HCT116 (cell line): Measurements from ENCODE around the gene NBAS. TPM values are rescaled to one million over a fixed set of nuclear protein-coding genes. Genes with fewer than 3 reads are reported as not detected.

ENCODE experiments used
- ATAC-seq: fragments of 200-7000 bp; cut with Tn5 transposase; 2 replicates; pipeline ENCODE4 v1.9.1; 2020; ENCODE audit warnings: mild to moderate bottlenecking, moderate library complexity
- BruUV-seq: library from RNA; stranded (reverse); fragments of 400-500 nt; replicated peaks from 2 replicates; lab custom pipeline; 2021; lab: Mats Ljungman, UMichigan
- CTCF ChIA-PET: fragments of 300-600 bp; sonication (Branson Sonifier 250); formaldehyde crosslinking; loops from one replicate; lab custom pipeline; 2021; ENCODE audit warnings: antibody characterized with exemption; lab: Charles Lee
- POLR2A ChIA-PET: fragments of 300-600, 350-600 bp; sonication (Branson Sonifier 250); formaldehyde crosslinking; loops from one replicate; lab custom pipeline; 2021; ENCODE audit warnings: antibody characterized with exemption; lab: Charles Lee
- RAD21 ChIA-PET, 2 experiments: fragments of 300-600 bp; sonication (Branson Sonifier 250); formaldehyde crosslinking; loops; one replicate each; lab custom pipeline; 2023; ENCODE audit warnings: low total read pairs in 2 of 2; ENCODE audit not compliant: uncharacterized antibody in 2 of 2, unreplicated experiment in 2 of 2, low non-redundant PET in 1 of 2; lab: Charles Lee
- DNase-seq: peaks from one replicate; pipeline ENCODE4 v3.0.0-alpha.2; 2010; ENCODE audit warnings: low read depth, low spot score
- H2AFZ ChIP-seq: fragments of 200-600 bp; shearing (Covaris generic), sonication (generic); 2 replicates; pipeline ENCODE4 v1.6.1; 2017; ENCODE audit warnings: low read depth, mixed run types, mixed read lengths, antibody characterized with exemption, low read length; ENCODE audit not compliant: poor library complexity, severe bottlenecking
- H3K27ac ChIP-seq: 2 replicates; pipeline ENCODE4 v1.5.1; 2012; ENCODE audit warnings: low read depth, low read length
- H3K27me3 ChIP-seq: fragments of 200-600 bp; sonication (generic); 2 replicates; pipeline ENCODE4 v1.6.1; 2016; ENCODE audit warnings: mixed run types, low read length, mixed read lengths; ENCODE audit not compliant: insufficient read depth
- H3K36me3 ChIP-seq, 2 experiments: fragments of 200-500 bp in 1 of 2; fragments of 200-600 bp in 1 of 2; sonication (Bioruptor generic) in 1 of 2; sonication (generic) in 1 of 2; 2 replicates each; pipeline versions ENCODE4 v1.5.1 to v1.6.1; 2014 to 2016; ENCODE audit warnings: low read length in 2 of 2, inconsistent platforms in 1 of 2, mixed read lengths in 1 of 2, mixed run types in 1 of 2; ENCODE audit not compliant: insufficient read depth in 2 of 2, control insufficient read depth in 1 of 2
- H3K4me1 ChIP-seq, 2 experiments: fragments of 200-600 bp in 1 of 2; sonication (generic) in 1 of 2; 2 replicates each; pipeline versions ENCODE4 v1.5.1 to v1.6.1; 2012 to 2017; ENCODE audit warnings: low read length in 2 of 2, inconsistent platforms in 1 of 2, mild to moderate bottlenecking in 1 of 2, mixed read lengths in 1 of 2, mixed run types in 1 of 2, moderate library complexity in 1 of 2; ENCODE audit not compliant: insufficient read depth in 2 of 2, control insufficient read depth in 1 of 2
- H3K4me2 ChIP-seq: fragments of 200-600 bp; sonication (generic); 2 replicates; pipeline ENCODE4 v1.6.1; 2017; ENCODE audit warnings: mixed run types, low read length, mixed read lengths
- H3K4me3 ChIP-seq, 2 experiments: fragments of 200-600 bp in 1 of 2; sonication (generic) in 1 of 2; replicated peaks in 1 of 2; 2 replicates each; pipeline ENCODE4 v1.5.1; 2011 to 2016; ENCODE audit warnings: low read length in 2 of 2, control low read depth in 1 of 2, low read depth in 1 of 2, mild to moderate bottlenecking in 1 of 2, mixed read lengths in 1 of 2, mixed run types in 1 of 2
- H3K79me2 ChIP-seq: fragments of 200-600 bp; sonication (generic); 2 replicates; pipeline ENCODE4 v1.6.1; 2017; ENCODE audit warnings: mild to moderate bottlenecking, mixed run types, low read length, moderate library complexity, mixed read lengths; ENCODE audit not compliant: insufficient read depth
- H3K9ac ChIP-seq: fragments of 200-600 bp; sonication (generic); 2 replicates; pipeline ENCODE4 v1.6.1; 2016; ENCODE audit warnings: low read length, mixed read lengths
- H3K9me2 ChIP-seq: fragments of 200-600 bp; sonication (generic), shearing (Covaris generic); 2 replicates; pipeline ENCODE4 v1.6.1; 2017; ENCODE audit warnings: mixed run types, mild to moderate bottlenecking, moderate library complexity; ENCODE audit not compliant: insufficient read depth
- H3K9me3 ChIP-seq, 2 experiments: fragments of 200-500 bp in 1 of 2; fragments of 200-600 bp in 1 of 2; sonication (Bioruptor generic) in 1 of 2; sonication (generic) in 1 of 2; 2 replicates each; pipeline ENCODE4 v1.6.1; 2014 to 2017; ENCODE audit warnings: low read length in 2 of 2, mixed read lengths in 2 of 2, inconsistent platforms in 1 of 2, low read depth in 1 of 2, mild to moderate bottlenecking in 1 of 2, mixed run types in 1 of 2, moderate library complexity in 1 of 2; ENCODE audit not compliant: control insufficient read depth in 1 of 2, insufficient read depth in 1 of 2
- H4K20me1 ChIP-seq: fragments of 200-600 bp; sonication (generic), shearing (Covaris generic); 2 replicates; pipeline ENCODE4 v1.6.1; 2017; ENCODE audit warnings: mixed run types, mild to moderate bottlenecking, moderate library complexity; ENCODE audit not compliant: insufficient read depth
- ATF3 ChIP-seq: IDR thresholded peaks from 2 replicates; pipeline ENCODE4 v1.6.1; 2012
- CEBPB ChIP-seq: IDR thresholded peaks from 2 replicates; pipeline ENCODE4 v1.6.1; 2012; ENCODE audit warnings: low read depth
- CTCF ChIP-seq, 3 experiments: fragments of 200-600 bp in 1 of 3; sonication (generic) in 1 of 3; IDR thresholded peaks in 2 of 3; conservative IDR thresholded peaks in 1 of 3; 2 replicates each; pipeline ENCODE4 v1.5.1; 2012 to 2017; ENCODE audit warnings: low read depth in 2 of 3, low read length in 2 of 3, antibody characterized with exemption in 1 of 3, borderline replicate concordance in 1 of 3, control low read depth in 1 of 3, mild to moderate bottlenecking in 1 of 3, mixed read lengths in 1 of 3, mixed run types in 1 of 3, moderate library complexity in 1 of 3; ENCODE audit not compliant: insufficient read depth in 1 of 3
- EGR1 ChIP-seq: IDR thresholded peaks from 2 replicates; pipeline ENCODE4 v1.6.1; 2012; ENCODE audit warnings: low read depth
- EZH2 ChIP-seq: fragments of 200-600 bp; sonication (generic); IDR thresholded peaks from 2 replicates; pipeline ENCODE4 v1.6.1; 2017; ENCODE audit warnings: antibody characterized with exemption, mixed run types
- REST ChIP-seq: IDR thresholded peaks from 2 replicates; pipeline ENCODE4 v1.6.1; 2012; ENCODE audit warnings: low read depth
- SIN3A ChIP-seq: IDR thresholded peaks from 2 replicates; pipeline ENCODE4 v1.6.1; 2012; ENCODE audit warnings: low read depth
- SP1 ChIP-seq: IDR thresholded peaks from 2 replicates; pipeline ENCODE4 v1.6.1; 2012; ENCODE audit warnings: low read depth
- SRF ChIP-seq: IDR thresholded peaks from 2 replicates; pipeline ENCODE4 v1.6.1; 2012; ENCODE audit warnings: low read depth
- YY1 ChIP-seq: IDR thresholded peaks from 2 replicates; pipeline ENCODE4 v1.6.1; 2011; ENCODE audit warnings: low read length, low read depth, moderate library complexity, mild to moderate bottlenecking; ENCODE audit not compliant: insufficient replicate concordance; ENCODE audit errors: extremely low read depth
- ZBTB33 ChIP-seq: IDR thresholded peaks from 2 replicates; pipeline ENCODE4 v1.6.1; 2011; ENCODE audit warnings: mild to moderate bottlenecking, low read length, moderate library complexity; ENCODE audit not compliant: insufficient replicate concordance; ENCODE audit errors: extremely low read depth
- ZFX ChIP-seq: fragments of 450-650 bp; IDR thresholded peaks from 2 replicates; pipeline ENCODE4 v1.6.1; 2017
- ZNF274 ChIP-seq: fragments of 200-500 bp; sonication (Bioruptor generic); IDR thresholded peaks from 2 replicates; pipeline ENCODE4 v1.6.1; 2014; ENCODE audit warnings: mild to moderate bottlenecking, low read depth, low read length, inconsistent platforms
- intact Hi-C: fragments of 100-400 bp; cut with micrococcal nuclease; formaldehyde crosslinking; loops from 2 replicates; pipeline ENCODE4 v1.10.0; 2022
- total RNA-seq: library from RNA; stranded (reverse); gene quantifications from one replicate; pipeline ENCODE4 v1.2.1, GENCODE V29; 2021; ENCODE audit not compliant: unreplicated experiment

The NBAS gene
- total RNA-seq, 1 experiment from 2014 or later = 32.8 TPM

- Histone ChIP-seq H3K4me2 (no peak overlapping the region), H3K9me2 (no peaks in the 10 kb centered on the region), H3K27ac (no peak overlapping the region), H3K4me1 (no peaks in the 10 kb centered on the region), H4K20me1 (no peaks in the 10 kb centered on the region), H2AFZ (no peak overlapping the region), H3K36me3 (peaks cover 77 to 82% of the 10 kb centered on the region in 2 experiments), H3K79me2 (peaks cover under 1% of the 10 kb centered on the region; the same call in 1 of the 2 replicates), H3K4me3 (no peak overlapping the region), H3K27me3 (no peaks in the 10 kb centered on the region), H3K9me3 (no peaks in the 10 kb centered on the region), H3K9ac (no peak overlapping the region)
- no peak for DNase-seq
- ATAC-seq = no peak
- TF ChIP-seq EGR1 (no peak), ATF3 (no peak), YY1 (no peak), SP1 (no peak), SIN3A (no peak), SRF (no peak), REST (no peak), EZH2 (no peak), ZNF274 (no peak), CEBPB (no peak), CTCF (IDR thresholded peaks at IDR 0.05 in 2 of 3, conservative IDR thresholded peaks at IDR 0.05 in 1 of 3; ENCODE audit: borderline replicate concordance in 1 of 3, insufficient read depth in 1 of 3, low read depth in 2 of 3, low read length in 2 of 3) (no peak), ZBTB33 (no peak), ZFX (no peak)
- RAD21 ChIA-PET = no interaction called here
- CTCF ChIA-PET = no interaction called here
- intact Hi-C loops = no loop called here
- no TSS peak for BruUV-seq
- POLR2A ChIA-PET = no interaction called here
These were observed 42.8 kb upstream of the NBAS start for GRCh38 chr2:15603948-15604347.
